ENCODE measurements around the gene POMGNT2. TPM values are rescaled to one million over a fixed set of nuclear protein-coding genes. Genes with fewer than 3 reads are reported as not detected.
"Not testable (repeated sequence)": the region's sequence is repeated elsewhere in the genome, so short reads cannot be mapped to it uniquely, and the experiment has no call there.

POMGNT2 gene
- total RNA-seq, 1 experiment from 2014 or later = 45.7 TPM

DNA sequence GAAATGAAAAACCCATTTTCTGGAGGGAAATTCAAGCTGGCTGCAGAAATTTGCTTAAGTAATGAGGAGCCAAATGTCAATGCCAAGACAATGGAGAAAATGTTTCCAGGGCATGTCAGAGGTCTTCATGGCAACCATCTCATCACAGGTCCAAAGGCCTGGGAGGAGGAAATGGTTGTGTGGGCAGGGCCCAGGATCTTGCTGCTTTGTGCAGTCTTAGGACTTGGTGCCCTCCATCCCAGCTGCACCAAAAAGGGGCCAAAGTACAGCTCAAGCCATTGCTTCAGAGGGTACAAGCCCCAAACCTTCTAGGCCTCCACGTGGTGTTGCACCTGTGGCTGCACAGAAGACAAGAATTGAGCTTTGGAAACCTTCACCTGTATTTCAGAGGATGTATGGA, 59.3 kb downstream of the POMGNT2 start:
- H3K4me2 ChIP-seq (ENCODE audit: low read length) = no peak overlapping the region

DNA sequence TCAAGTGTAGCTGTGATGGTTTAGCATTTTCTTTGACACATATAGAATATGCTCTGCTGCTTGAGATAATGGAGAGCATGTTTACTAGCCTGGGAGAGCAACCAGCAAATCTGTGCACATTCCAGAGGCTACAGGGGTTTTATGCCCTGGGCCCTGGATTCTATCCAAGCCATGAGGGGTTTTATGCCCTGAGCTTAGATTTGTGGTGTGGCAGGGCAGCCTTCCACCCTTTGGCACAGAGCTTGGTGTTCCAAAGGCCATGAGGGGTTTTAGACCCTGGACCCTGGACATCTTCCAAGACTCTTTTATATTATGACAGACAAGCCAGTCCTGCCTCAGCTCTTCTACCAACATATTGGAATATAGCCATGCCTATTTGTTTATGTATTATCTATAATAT, 60.8 kb downstream of the POMGNT2 start:
- H3K4me2 ChIP-seq (ENCODE audit: low read length); H3K4me3 ChIP-seq (ENCODE audit: low read length); CTCF ChIA-PET; H3K79me2 ChIP-seq (ENCODE audit: low read length); BruUV-seq (replicated peaks); H3K36me3 ChIP-seq (ENCODE audit: low read depth, low read length); intact Hi-C loops (cut with micrococcal nuclease); H3K27ac ChIP-seq (ENCODE audit: low read length); H3K9me2 ChIP-seq (replicated peaks; ENCODE audit: low read length); H2AFZ ChIP-seq (ENCODE audit: low read length); H3F3A ChIP-seq (ENCODE audit: low read length, unreplicated experiment); DNase-seq; H3K27me3 ChIP-seq (ENCODE audit: low read length); ATAC-seq; H4K20me1 ChIP-seq (ENCODE audit: low read length); H3K4me1 ChIP-seq (ENCODE audit: insufficient read depth, low read length); H3K9me3 ChIP-seq (ENCODE audit: low read length); POLR2A ChIA-PET (ENCODE audit: unreplicated experiment); H3K9ac ChIP-seq (ENCODE audit: low read length): not testable (repeated sequence)

More for the DNA sequence above, 59.3 kb downstream of the POMGNT2 start:
- no peak overlapping the region for H3K4me3 ChIP-seq (ENCODE audit: low read length)
- H3F3A ChIP-seq (ENCODE audit: low read length, unreplicated experiment) = no peaks in the 10 kb centered on the region
- no peaks in the 10 kb centered on the region for H3K27me3 ChIP-seq (ENCODE audit: low read length)
- CTCF ChIA-PET = no interaction called here
- intact Hi-C loops (cut with micrococcal nuclease) = no loop called here
- peaks cover 12% of the 10 kb centered on the region; the same call in 1 of the 2 replicates for H3K9me3 ChIP-seq (ENCODE audit: low read length)
- no peaks in the 10 kb centered on the region for H3K36me3 ChIP-seq (ENCODE audit: low read depth, low read length)
- no peaks in the 10 kb centered on the region for H3K79me2 ChIP-seq (ENCODE audit: low read length)
- TF ChIP-seq CTCF (conservative IDR thresholded peaks at IDR 0.05; ENCODE audit: low read depth, low read length) = no peak
- no peak overlapping the region for H3K27ac ChIP-seq (ENCODE audit: low read length)
- ATAC-seq (no peak), DNase-seq (no peak)
- no peak overlapping the region for H2AFZ ChIP-seq (ENCODE audit: low read length)
- no peaks in the 10 kb centered on the region for H3K4me1 ChIP-seq (ENCODE audit: insufficient read depth, low read length)
- H3K9me2 ChIP-seq (replicated peaks; ENCODE audit: low read length) = no peaks in the 10 kb centered on the region
- H4K20me1 ChIP-seq (ENCODE audit: low read length) = no peaks in the 10 kb centered on the region
- POLR2A ChIA-PET (ENCODE audit: unreplicated experiment) = no interaction called here
- no peak overlapping the region for H3K9ac ChIP-seq (ENCODE audit: low read length)
- no TSS peak for BruUV-seq (replicated peaks)

- Histone ChIP-seq H3K79me2 (ENCODE audit: low read length) (no peaks in the 10 kb centered on the region), H2AFZ (ENCODE audit: low read length) (no peak overlapping the region), H3K4me2 (ENCODE audit: low read length) (no peak overlapping the region), H3K4me3 (ENCODE audit: low read length) (no peak overlapping the region), H3F3A (ENCODE audit: low read length, unreplicated experiment) (no peaks in the 10 kb centered on the region), H3K9ac (ENCODE audit: low read length) (no peak overlapping the region), H3K27me3 (ENCODE audit: low read length) (no peaks in the 10 kb centered on the region), H3K36me3 (ENCODE audit: low read depth, low read length) (no peaks in the 10 kb centered on the region), H3K9me2 (replicated peaks; ENCODE audit: low read length) (no peaks in the 10 kb centered on the region), H3K27ac (ENCODE audit: low read length) (no peak overlapping the region), H3K9me3 (ENCODE audit: low read length) (no peaks in the 10 kb centered on the region; the same call in 1 of the 2 replicates), H3K4me1 (ENCODE audit: insufficient read depth, low read length) (no peaks in the 10 kb centered on the region), H4K20me1 (ENCODE audit: low read length) (no peaks in the 10 kb centered on the region)
- ChIA-PET POLR2A (ENCODE audit: unreplicated experiment) (interaction anchor here (0.6 kb wide), 1 partner anchor 1313 kb away, joined by 3 read pairs; no protein-coding TSS in a partner anchor), CTCF (no interaction called here)
- intact Hi-C loops (cut with micrococcal nuclease) = no loop called here
- BruUV-seq (replicated peaks) = no TSS peak
- TF ChIP-seq EZH2phosphoT487 (IDR thresholded peaks at IDR 0.05; ENCODE audit: borderline replicate concordance, low read length) (no peak), CTCF (conservative IDR thresholded peaks at IDR 0.05; ENCODE audit: low read depth, low read length) (no peak), EZH2 (IDR thresholded peaks at IDR 0.05; ENCODE audit: low read length, unreplicated experiment) (no peak)
- DNase-seq (no peak), ATAC-seq (no peak)
Observed at GRCh38 chr3:43043793-43044192, 62.1 kb downstream of the POMGNT2 start.

Data from PC-3 (cell line).